ENCODE data around the gene CTNNA1.

The CTNNA1 gene

GRCh38 chr5:138972230-138972629 lies 219.0 kb downstream of the CTNNA1 start:
- no peak for TF ChIP-seq CTCF (IDR thresholded peaks at IDR 0.05; ENCODE audit: control extremely low read depth, extremely low read depth, low read depth, missing control alignments)
- CTCF ChIA-PET: interaction anchor here (1.0 kb wide), 2 partner anchors 10 to 25 kb away, joined by 3 read pairs; no protein-coding TSS in a partner anchor
- POLR2A ChIA-PET: no interaction called here

DNA sequence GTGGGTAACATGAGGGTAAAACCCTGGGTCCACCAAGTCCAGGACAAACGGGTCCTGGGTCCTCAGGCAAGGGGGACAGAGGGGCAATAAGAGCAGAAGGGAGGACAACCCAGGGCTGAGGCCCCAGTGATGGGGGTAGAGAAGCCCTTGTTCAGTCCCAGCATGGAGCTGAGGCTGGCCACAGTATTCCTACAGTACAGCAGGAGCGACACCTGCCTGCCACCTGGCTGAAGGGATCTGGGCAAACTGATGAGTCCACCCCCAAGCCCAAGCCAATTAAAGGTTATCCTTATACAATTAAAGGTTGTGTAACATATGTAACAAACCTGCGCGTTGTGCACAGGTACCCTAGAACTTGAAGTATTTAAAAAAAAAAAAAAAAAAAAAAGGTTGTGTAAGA lies 219.6 kb downstream of the CTNNA1 start:
- TF ChIP-seq CTCF (IDR thresholded peaks at IDR 0.05; ENCODE audit: control extremely low read depth, extremely low read depth, low read depth, missing control alignments): no peak
- no peak for DNase-seq (ENCODE audit: extremely low spot score)
- POLR2A ChIA-PET: no interaction called here
- CTCF ChIA-PET: interaction anchor here (1.0 to 1.2 kb wide), 2 partner anchors 9 to 19 kb away, joined by 3 read pairs; no protein-coding TSS in a partner anchor

More at GRCh38 chr5:138972230-138972629, 219.0 kb downstream of the CTNNA1 start:
- DNase-seq (ENCODE audit: extremely low spot score): no peak

GRCh38 chr5:138974227-138975063 lies 221.2 kb downstream of the CTNNA1 start:
- POLR2A ChIA-PET: no interaction called here
- CTCF ChIA-PET: interaction anchor here (0.9 to 2.6 kb wide), 5 partner anchors 9 to 185 kb away, joined by 3 to 15 read pairs (median 5); no protein-coding TSS in a partner anchor
- TF ChIP-seq CTCF (IDR thresholded peaks at IDR 0.05; ENCODE audit: control extremely low read depth, extremely low read depth, low read depth, missing control alignments): no peak
- DNase-seq (ENCODE audit: extremely low spot score): no peak

- POLR2A ChIA-PET: no interaction called here
Observed at GRCh38 chr5:138975098-138975847, 222.0 kb downstream of the CTNNA1 start.

GRCh38 chr5:138978080-138978479 lies 224.9 kb downstream of the CTNNA1 start:
- no peak for DNase-seq (ENCODE audit: extremely low spot score)
- ChIA-PET POLR2A (no interaction called here), CTCF (interaction anchor here (1.3 to 1.5 kb wide), 3 partner anchors 10 to 16 kb away, joined by 3 to 5 read pairs (median 5); no protein-coding TSS in a partner anchor)
- no peak for TF ChIP-seq CTCF (IDR thresholded peaks at IDR 0.05; ENCODE audit: control extremely low read depth, extremely low read depth, low read depth, missing control alignments)

More at GRCh38 chr5:138975098-138975847, 222.0 kb downstream of the CTNNA1 start:
- DNase-seq (ENCODE audit: extremely low spot score): peak; percentile 38
- CTCF ChIA-PET: interaction anchor here (0.9 to 2.6 kb wide), 6 partner anchors 10 to 186 kb away, joined by 3 to 15 read pairs (median 5); no protein-coding TSS in a partner anchor
- no peak for TF ChIP-seq CTCF (IDR thresholded peaks at IDR 0.05; ENCODE audit: control extremely low read depth, extremely low read depth, low read depth, missing control alignments)

GRCh38 chr5:138978581-138978980 lies 225.4 kb downstream of the CTNNA1 start:
- POLR2A ChIA-PET: no interaction called here
- CTCF ChIA-PET: interaction anchor here (1.5 kb wide), 1 partner anchor 9 kb away, joined by 5 read pairs; no protein-coding TSS in a partner anchor
- TF ChIP-seq CTCF (IDR thresholded peaks at IDR 0.05; ENCODE audit: control extremely low read depth, extremely low read depth, low read depth, missing control alignments): no peak
- DNase-seq (ENCODE audit: extremely low spot score): no peak

Measured in GM10248 (cell line).